Mononuclear cell (primary cell): Measurements from ENCODE around the gene CDCA5. TPM values are rescaled to one million over a fixed set of nuclear protein-coding genes. Genes with fewer than 3 reads are reported as not detected.
A peak's percentile ranks its signal among the peaks of the same experiment; 100 is the strongest.

Source experiments
- H3K27me3 ChIP-seq: 2 replicates; pipeline ENCODE4 v1.6.0; 2011; ENCODE audit warnings: low read length, control low read depth; ENCODE audit not compliant: insufficient read depth
- H3K4me1 ChIP-seq: 2 replicates; pipeline ENCODE4 v1.5.1; 2011; ENCODE audit warnings: mild to moderate bottlenecking, low read length, control low read depth; ENCODE audit not compliant: insufficient read depth
- H3K4me3 ChIP-seq: 2 replicates; pipeline ENCODE4 v1.5.1; 2011; ENCODE audit warnings: mild to moderate bottlenecking, low read length, moderate library complexity
- H3K9me3 ChIP-seq: 2 replicates; pipeline ENCODE4 v1.5.1; 2011; ENCODE audit warnings: low read depth, mild to moderate bottlenecking, control low read depth, low read length
- total RNA-seq: library from RNA; depleted of rRNA; stranded (reverse); fragments of >200 nt; gene quantifications from one replicate; pipeline ENCODE4 v1.2.3, GENCODE V29; 2012

CDCA5 gene
- total RNA-seq, 1 donor, result not detected

GRCh38 chr11:65113361-65113756 is 29.5 kb upstream of the CDCA5 start:
- H3K9me3 ChIP-seq, result no peaks in the 10 kb centered on the region
- H3K4me1 ChIP-seq, result peaks cover 57% of the 10 kb centered on the region
- no peaks in the 10 kb centered on the region for H3K27me3 ChIP-seq
- H3K4me3 ChIP-seq, result no peak overlapping the region

GRCh38 chr11:65112546-65113360 is 28.9 kb upstream of the CDCA5 start:
- Histone ChIP-seq H3K27me3 (no peaks in the 10 kb centered on the region), H3K4me1 (peaks cover 52% of the 10 kb centered on the region), H3K4me3 (peak overlapping the region; percentile 44), H3K9me3 (no peaks in the 10 kb centered on the region)

GRCh38 chr11:65111744-65112545 is 28.1 kb upstream of the CDCA5 start, which contains the start of gene TM7SF2:
TSS of gene TM7SF2 (plus strand) at chr11:65111872. CDS start at chr11:65112016, 144 bp downstream.
- Histone ChIP-seq H3K9me3 (no peaks in the 10 kb centered on the region), H3K4me3 (peak within 1 kb of the TSS; percentile 44), H3K27me3 (no peaks in the 10 kb centered on the region), H3K4me1 (peaks cover 48% of the 10 kb centered on the region)

- Histone ChIP-seq H3K9me3 (no peaks in the 10 kb centered on the region), H3K4me1 (peaks cover 41% of the 10 kb centered on the region), H3K27me3 (no peaks in the 10 kb centered on the region), H3K4me3 (no peak overlapping the region)
Observed at GRCh38 chr11:65111159-65111743, 27.4 kb upstream of the CDCA5 start.

- peaks cover 36% of the 10 kb centered on the region for H3K4me1 ChIP-seq
- H3K9me3 ChIP-seq, result no peaks in the 10 kb centered on the region
- H3K27me3 ChIP-seq, result no peaks in the 10 kb centered on the region
- no peak overlapping the region for H3K4me3 ChIP-seq
Observed at GRCh38 chr11:65110354-65110861, 26.6 kb upstream of the CDCA5 start.

GRCh38 chr11:65109231-65110198 is 25.7 kb upstream of the CDCA5 start:
- Histone ChIP-seq H3K4me3 (no peak overlapping the region), H3K4me1 (peaks cover 36% of the 10 kb centered on the region), H3K27me3 (no peaks in the 10 kb centered on the region), H3K9me3 (no peaks in the 10 kb centered on the region)

- H3K9me3 ChIP-seq, result no peaks in the 10 kb centered on the region
- peaks cover 36% of the 10 kb centered on the region for H3K4me1 ChIP-seq
- H3K4me3 ChIP-seq, result no peak overlapping the region
- H3K27me3 ChIP-seq, result no peaks in the 10 kb centered on the region
Observed at GRCh38 chr11:65108469-65109123, 24.8 kb upstream of the CDCA5 start.

GRCh38 chr11:65107751-65108468 is 24.1 kb upstream of the CDCA5 start:
- Histone ChIP-seq H3K27me3 (no peaks in the 10 kb centered on the region), H3K4me3 (no peak overlapping the region), H3K9me3 (no peaks in the 10 kb centered on the region), H3K4me1 (peaks cover 29% of the 10 kb centered on the region)

- H3K27me3 ChIP-seq, result no peaks in the 10 kb centered on the region
- H3K4me3 ChIP-seq, result no peak overlapping the region
Observed at GRCh38 chr11:65107078-65107477, 23.2 kb upstream of the CDCA5 start.

GRCh38 chr11:65104628-65105027 is 20.8 kb upstream of the CDCA5 start:
- no peaks in the 10 kb centered on the region for H3K4me1 ChIP-seq
- no peaks in the 10 kb centered on the region for H3K9me3 ChIP-seq
- no peaks in the 10 kb centered on the region for H3K27me3 ChIP-seq
- H3K4me3 ChIP-seq, result no peak overlapping the region

More at GRCh38 chr11:65107078-65107477, 23.2 kb upstream of the CDCA5 start:
- Histone ChIP-seq H3K9me3 (no peaks in the 10 kb centered on the region), H3K4me1 (peaks cover 21% of the 10 kb centered on the region)

- Histone ChIP-seq H3K27me3 (no peaks in the 10 kb centered on the region), H3K4me3 (no peak overlapping the region)
Observed at GRCh38 chr11:65103476-65103875, 19.6 kb upstream of the CDCA5 start.

GRCh38 chr11:65102142-65103095 is 18.6 kb upstream of the CDCA5 start:
- no peaks in the 10 kb centered on the region for H3K9me3 ChIP-seq
- H3K27me3 ChIP-seq, result no peaks in the 10 kb centered on the region
- no peak overlapping the region for H3K4me3 ChIP-seq
- H3K4me1 ChIP-seq, result peaks cover 5% of the 10 kb centered on the region

More at GRCh38 chr11:65103476-65103875, 19.6 kb upstream of the CDCA5 start:
- Histone ChIP-seq H3K9me3 (no peaks in the 10 kb centered on the region), H3K4me1 (no peaks in the 10 kb centered on the region)
